Left cardiac atrium (tissue), 4 donors: ENCODE results near the gene PPIF. TPM values are rescaled to one million over a fixed set of nuclear protein-coding genes. Genes with fewer than 3 reads are reported as not detected.

ENCODE experiments used
- ATAC-seq, 2 donors: fragments of 200-7000 bp; cut with Tn5 transposase; one replicate each; pipeline ENCODE4 v1.9.1; 2020; ENCODE audit warnings: mild to moderate bottlenecking in 2 of 2, moderate library complexity in 2 of 2
- DNase-seq: peaks from one replicate; pipeline ENCODE4 v3.0.0-alpha.2; 2020
- intact Hi-C, 2 donors: fragments of 100-400 bp; cut with DNase I; formaldehyde crosslinking; loops; one replicate each; pipeline versions ENCODE4 v1.14.1 to v1.15.1; 2022 to 2023
- total RNA-seq, 2 donors: library from RNA; stranded (reverse); fragmentation: NEBNext Ultra II Directional; extraction: Animal tissue kit (Norgen Biotek cat#: 25700); gene quantifications; one replicate each; pipeline ENCODE4 v1.2.1, GENCODE V29; 2021
- donor health status: DM: no; HTN: yes; CAD: no.
- donor health status: DM: no; HTN: yes; CAD: no; lungs with severe emphysema.
- donor health status: DM: yes; HTN: yes; CAD: no.
- donor health status: Dilated cardiomyopathy.

The PPIF gene
- total RNA-seq, 2 donors from 2014 or later = 110 to 155 TPM

DNA sequence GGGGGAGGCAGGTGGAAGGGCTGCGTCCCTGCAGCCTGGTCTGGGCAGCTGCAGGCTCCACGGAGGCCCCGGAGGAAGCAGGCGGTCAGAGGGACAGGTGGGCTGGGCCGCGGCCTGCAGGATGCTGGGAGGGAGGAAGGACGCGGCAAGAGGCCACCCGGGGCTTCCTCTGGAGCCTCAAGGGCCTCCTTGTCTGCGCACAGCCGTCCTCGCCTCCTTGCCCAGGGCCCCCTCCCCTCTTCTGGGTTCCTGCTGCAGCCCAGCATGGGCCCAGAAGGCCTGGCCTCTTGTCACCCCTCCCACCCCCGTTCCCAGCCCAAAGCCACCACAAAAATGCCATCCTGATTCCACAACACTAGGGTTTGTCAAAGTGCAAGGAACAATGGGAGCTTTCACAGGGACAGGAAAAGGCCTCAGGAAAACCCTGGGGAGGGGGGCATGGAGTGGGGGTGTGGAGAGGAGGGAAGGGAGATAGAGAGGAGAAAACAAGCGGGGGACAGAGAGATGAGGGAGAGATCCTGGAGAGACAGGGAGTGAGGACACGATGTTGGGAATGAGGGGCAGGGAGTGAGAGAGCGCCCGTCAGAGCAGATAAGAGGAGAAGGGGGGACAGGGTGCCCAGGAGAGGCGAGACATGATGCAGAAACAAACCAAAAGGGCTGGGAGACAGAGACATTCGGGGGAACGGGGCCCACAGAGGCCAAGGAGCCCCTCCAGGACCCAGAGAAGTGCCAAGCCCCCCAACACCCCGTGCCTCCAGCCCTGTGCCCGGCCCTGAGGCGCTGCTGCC is 56.4 kb downstream of the PPIF start:
- intact Hi-C loops = loop anchor here in 1 of 2 donors (5.0 kb wide), 1 partner anchor 39 kb away; no protein-coding TSS in a partner anchor
- DNase-seq (peak; percentile 70), ATAC-seq (peak in 1 of 2 donors; percentile 2)

GRCh38 chr10:79404231-79404609 is 57.0 kb downstream of the PPIF start:
- peak; percentile 82 for DNase-seq
- ATAC-seq = peak; percentile 40 to 60
- intact Hi-C loops = loop anchor here in 1 of 2 donors (5.0 kb wide), 1 partner anchor 38 kb away; no protein-coding TSS in a partner anchor

- DNase-seq (peak; percentile 19), ATAC-seq (no peak)
- intact Hi-C loops = loop anchor here in 1 of 2 donors (5.0 kb wide), 1 partner anchor 38 kb away; no protein-coding TSS in a partner anchor
These were observed 57.4 kb downstream of the PPIF start for GRCh38 chr10:79404690-79405131.

Other genes with a start within 250 kb of the PPIF start
- 10 to 100 TPM; 52.9 to 56.6 TPM for gene ZCCHC24, start 98.2 kb downstream of the PPIF start, total RNA-seq
- under 1 TPM; 0.09 to 0.24 TPM for gene EIF5AL1, start 165.1 kb downstream of the PPIF start, total RNA-seq
- gene SFTPA2, start 212.9 kb downstream of the PPIF start, total RNA-seq = under 1 TPM in 1 of 2 donors, not detected in 1; 0.34 TPM